HuH-7 (cell line): ENCODE measurements around the gene AAGAB.
"Not testable (repeated sequence)": the region's sequence is repeated elsewhere in the genome, so short reads cannot be mapped to it uniquely, and the experiment has no call there.

Experiments
- DNase-seq: peaks from one replicate; pipeline ENCODE4 v3.0.0; 2011; ENCODE audit warnings: low spot score

AAGAB gene

GRCh38 chr15:67253101-67253500, 1.4 kb downstream of the AAGAB start:
- no peak for DNase-seq

- no peak for DNase-seq
These were observed 3.1 kb downstream of the AAGAB start for GRCh38 chr15:67251318-67251717.

- DNase-seq = no peak
These were observed 4.6 kb downstream of the AAGAB start for GRCh38 chr15:67249830-67250229.

GRCh38 chr15:67248011-67248505, 6.4 kb downstream of the AAGAB start:
- DNase-seq = no peak

GRCh38 chr15:67246606-67247005, 7.9 kb downstream of the AAGAB start:
- DNase-seq = not testable (repeated sequence)

- no peak for DNase-seq
These were observed 9.4 kb downstream of the AAGAB start for GRCh38 chr15:67244971-67245478.

- DNase-seq = no peak
These were observed 11.8 kb downstream of the AAGAB start for GRCh38 chr15:67242708-67243111.

- no peak for DNase-seq
These were observed 13.2 kb downstream of the AAGAB start for GRCh38 chr15:67241132-67241855.

- no peak for DNase-seq
These were observed 14.0 kb downstream of the AAGAB start for GRCh38 chr15:67240235-67241131.

GRCh38 chr15:67232591-67232990, 21.9 kb downstream of the AAGAB start:
- no peak for DNase-seq

- no peak for DNase-seq
These were observed 24.0 kb downstream of the AAGAB start for GRCh38 chr15:67230504-67230903.

- no peak for DNase-seq
These were observed 26.2 kb downstream of the AAGAB start for GRCh38 chr15:67228286-67228685.

GRCh38 chr15:67227846-67228245, 26.6 kb downstream of the AAGAB start:
- DNase-seq = no peak

GRCh38 chr15:67227431-67227830, 27.0 kb downstream of the AAGAB start:
- no peak for DNase-seq

- no peak for DNase-seq
These were observed 29.1 kb downstream of the AAGAB start for GRCh38 chr15:67225336-67225735.

GRCh38 chr15:67224889-67225288, 29.6 kb downstream of the AAGAB start:
- no peak for DNase-seq

- DNase-seq = no peak
These were observed 35.2 kb downstream of the AAGAB start for GRCh38 chr15:67219288-67219687.

- DNase-seq = no peak
These were observed 36.0 kb downstream of the AAGAB start for GRCh38 chr15:67218428-67218827.

- DNase-seq = no peak
These were observed 37.6 kb downstream of the AAGAB start for GRCh38 chr15:67216859-67217258.

- no peak for DNase-seq
These were observed 39.4 kb downstream of the AAGAB start for GRCh38 chr15:67215102-67215501.

- no peak for DNase-seq
These were observed 41.6 kb downstream of the AAGAB start for GRCh38 chr15:67212684-67213367.

GRCh38 chr15:67210555-67211168, 43.8 kb downstream of the AAGAB start:
- no peak for DNase-seq
